Kidney epithelial cell (primary cell): ENCODE measurements around the gene SLC26A11. TPM values are rescaled to one million over a fixed set of nuclear protein-coding genes. Genes with fewer than 3 reads are reported as not detected.

Source experiments
- DNase-seq: peaks from one replicate; pipeline ENCODE4 v3.0.0-alpha.2; 2010; ENCODE audit warnings: low read depth
- H3K27me3 ChIP-seq: 2 replicates; pipeline ENCODE4 v1.6.0; 2011; ENCODE audit warnings: low read length; ENCODE audit not compliant: control insufficient read depth, insufficient read depth
- H3K36me3 ChIP-seq: 2 replicates; pipeline ENCODE4 v1.5.1; 2011; ENCODE audit warnings: low read length; ENCODE audit not compliant: control insufficient read depth, insufficient read depth
- H3K4me3 ChIP-seq: 2 replicates; pipeline ENCODE4 v1.5.1; 2011; ENCODE audit warnings: low read depth, mild to moderate bottlenecking, control low read depth, low read length
- total RNA-seq: library from RNA; depleted of rRNA; stranded (reverse); fragments of >200 nt; gene quantifications from 2 replicates; pipeline ENCODE4 v1.2.3, GENCODE V29; 2015
- TF ChIP-seq, protein P1 (sequence below): IDR thresholded peaks from 2 replicates; pipeline ENCODE4 v1.5.1; 2011; ENCODE audit warnings: mild to moderate bottlenecking, moderate library complexity, low read length, control low read depth, inconsistent platforms; ENCODE audit not compliant: insufficient read depth, poor library complexity, severe bottlenecking

The SLC26A11 gene
- total RNA-seq, 1 donor from 2014 or later: 19.1 TPM

DNA sequence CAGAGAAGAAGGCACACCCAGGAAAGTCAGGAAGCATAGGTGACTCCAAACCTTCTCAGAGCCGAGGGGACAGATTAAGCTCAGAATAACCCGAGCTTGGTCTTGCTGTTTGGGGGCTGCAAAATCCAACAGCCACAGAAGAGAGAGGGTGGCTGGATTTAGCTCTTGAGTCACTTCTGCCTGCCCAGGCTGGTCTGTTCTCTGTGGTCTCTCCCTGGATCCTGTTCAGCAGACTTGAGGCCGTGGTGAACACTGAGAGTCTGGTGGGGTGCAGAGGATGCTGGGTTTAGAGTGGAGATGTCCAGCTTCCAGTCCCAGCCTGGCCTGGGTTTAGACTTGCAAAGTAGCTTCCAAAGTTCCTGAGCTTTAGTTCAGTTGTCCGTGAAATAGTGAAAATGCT is 8.8 kb downstream of the SLC26A11 start:
- no peak for DNase-seq
- no peaks in the 10 kb centered on the region for H3K27me3 ChIP-seq
- no peaks in the 10 kb centered on the region for H3K36me3 ChIP-seq

GRCh38 chr17:80232438-80232837 is 12.2 kb downstream of the SLC26A11 start:
- TF ChIP-seq, protein P1, sequence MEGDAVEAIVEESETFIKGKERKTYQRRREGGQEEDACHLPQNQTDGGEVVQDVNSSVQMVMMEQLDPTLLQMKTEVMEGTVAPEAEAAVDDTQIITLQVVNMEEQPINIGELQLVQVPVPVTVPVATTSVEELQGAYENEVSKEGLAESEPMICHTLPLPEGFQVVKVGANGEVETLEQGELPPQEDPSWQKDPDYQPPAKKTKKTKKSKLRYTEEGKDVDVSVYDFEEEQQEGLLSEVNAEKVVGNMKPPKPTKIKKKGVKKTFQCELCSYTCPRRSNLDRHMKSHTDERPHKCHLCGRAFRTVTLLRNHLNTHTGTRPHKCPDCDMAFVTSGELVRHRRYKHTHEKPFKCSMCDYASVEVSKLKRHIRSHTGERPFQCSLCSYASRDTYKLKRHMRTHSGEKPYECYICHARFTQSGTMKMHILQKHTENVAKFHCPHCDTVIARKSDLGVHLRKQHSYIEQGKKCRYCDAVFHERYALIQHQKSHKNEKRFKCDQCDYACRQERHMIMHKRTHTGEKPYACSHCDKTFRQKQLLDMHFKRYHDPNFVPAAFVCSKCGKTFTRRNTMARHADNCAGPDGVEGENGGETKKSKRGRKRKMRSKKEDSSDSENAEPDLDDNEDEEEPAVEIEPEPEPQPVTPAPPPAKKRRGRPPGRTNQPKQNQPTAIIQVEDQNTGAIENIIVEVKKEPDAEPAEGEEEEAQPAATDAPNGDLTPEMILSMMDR: no peak
- H3K36me3 ChIP-seq: no peaks in the 10 kb centered on the region
- H3K27me3 ChIP-seq: no peaks in the 10 kb centered on the region
- no peak for DNase-seq
- no peak overlapping the region for H3K4me3 ChIP-seq

More for the DNA sequence above, 8.8 kb downstream of the SLC26A11 start:
- H3K4me3 ChIP-seq: no peak overlapping the region
- TF ChIP-seq, protein P1: no peak

GRCh38 chr17:80233202-80233601 is 13.0 kb downstream of the SLC26A11 start:
- no peaks in the 10 kb centered on the region for H3K36me3 ChIP-seq

DNA sequence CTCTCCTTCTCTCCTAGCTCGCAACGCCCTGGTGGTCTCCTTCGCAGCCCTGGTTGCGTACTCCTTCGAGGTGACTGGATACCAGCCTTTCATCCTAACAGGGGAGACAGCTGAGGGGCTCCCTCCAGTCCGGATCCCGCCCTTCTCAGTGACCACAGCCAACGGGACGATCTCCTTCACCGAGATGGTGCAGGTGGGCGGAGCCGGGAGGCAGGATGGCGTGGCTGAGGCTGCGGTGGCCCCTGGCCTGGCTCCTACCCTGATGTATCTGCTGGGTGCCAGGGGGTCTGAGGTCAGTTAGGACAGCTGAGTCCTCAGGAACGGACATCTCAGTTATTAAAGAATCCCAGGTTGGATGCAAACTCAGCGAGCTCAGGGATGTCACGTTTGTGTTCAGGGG is 16.7 kb downstream of the SLC26A11 start:
- no peak for DNase-seq
- Histone ChIP-seq H3K27me3 (no peaks in the 10 kb centered on the region), H3K4me3 (no peak overlapping the region), H3K36me3 (no peaks in the 10 kb centered on the region)
- TF ChIP-seq, protein P1: no peak

More at GRCh38 chr17:80233202-80233601, 13.0 kb downstream of the SLC26A11 start:
- Histone ChIP-seq H3K4me3 (no peak overlapping the region), H3K27me3 (no peaks in the 10 kb centered on the region)
- no peak for DNase-seq
- TF ChIP-seq, protein P1: no peak

DNA sequence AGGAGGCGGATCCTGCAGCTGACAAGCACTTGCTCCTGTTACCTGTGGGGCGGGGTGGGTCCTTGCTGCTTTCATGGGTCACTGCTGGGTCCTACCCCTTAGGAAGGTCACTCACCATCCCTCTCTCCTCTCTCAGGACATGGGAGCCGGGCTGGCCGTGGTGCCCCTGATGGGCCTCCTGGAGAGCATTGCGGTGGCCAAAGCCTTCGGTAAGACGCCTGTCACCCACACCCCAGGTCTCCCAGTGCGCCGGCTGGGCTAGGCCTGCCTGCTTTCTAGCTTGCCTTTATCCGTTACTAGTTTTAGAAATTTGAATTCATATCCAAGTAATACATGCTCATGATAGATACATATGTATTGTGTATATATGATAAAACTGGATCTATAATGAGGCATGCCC is 17.2 kb downstream of the SLC26A11 start:
- no peak overlapping the region for H3K4me3 ChIP-seq
- no peaks in the 10 kb centered on the region for H3K36me3 ChIP-seq
- DNase-seq: no peak
- no peaks in the 10 kb centered on the region for H3K27me3 ChIP-seq
- TF ChIP-seq, protein P1: no peak

- DNase-seq: no peak
- Histone ChIP-seq H3K36me3 (no peaks in the 10 kb centered on the region), H3K27me3 (no peaks in the 10 kb centered on the region), H3K4me3 (no peak overlapping the region)
- TF ChIP-seq, protein P1: no peak
Observed at GRCh38 chr17:80242505-80242904, 22.3 kb downstream of the SLC26A11 start.
